NCI-H510A treated with DMSO at 0.1 percent for 48 hours (cell line): ENCODE measurements around the gene MEGF10.

Experiments
- DNase-seq: peaks from one replicate; lab custom pipeline; 2025; lab: John Stamatoyannopoulos, UW

Gene MEGF10

GRCh38 chr5:127369796-127370195, 79.2 kb downstream of the MEGF10 start:
- peak; percentile 13 for DNase-seq

GRCh38 chr5:127370631-127371030, 80.0 kb downstream of the MEGF10 start:
- no peak for DNase-seq

DNA sequence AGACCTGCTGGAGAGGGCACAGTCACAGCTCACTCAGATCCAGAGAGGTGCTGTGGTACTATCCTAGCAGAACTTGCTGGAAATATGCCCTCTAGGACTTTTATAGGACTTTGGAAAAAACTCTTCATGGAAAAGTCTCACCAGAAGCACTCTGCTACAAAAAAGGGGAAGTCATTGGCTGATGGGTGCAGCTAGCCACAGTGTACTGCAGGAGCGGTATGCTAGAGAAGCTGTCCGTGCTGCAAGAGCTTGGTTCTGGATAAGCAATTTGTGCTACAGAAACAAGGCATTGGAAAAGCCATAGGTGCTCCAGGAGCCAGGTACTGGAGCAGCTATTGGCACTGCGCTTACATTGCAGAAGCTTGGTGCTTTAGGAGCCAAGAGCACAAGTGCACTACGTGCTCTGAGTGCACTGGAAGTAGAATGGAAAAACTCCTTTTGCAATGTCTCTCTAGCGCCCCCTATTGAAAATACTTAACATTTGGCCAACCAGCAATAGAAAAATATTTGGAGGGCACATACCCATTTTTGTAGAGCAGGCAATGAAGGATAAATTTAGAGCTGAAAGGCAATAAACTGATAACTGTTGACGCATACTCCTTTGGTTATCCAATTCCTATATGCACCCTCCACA, 83.4 kb downstream of the MEGF10 start:
- DNase-seq: no peak

DNA sequence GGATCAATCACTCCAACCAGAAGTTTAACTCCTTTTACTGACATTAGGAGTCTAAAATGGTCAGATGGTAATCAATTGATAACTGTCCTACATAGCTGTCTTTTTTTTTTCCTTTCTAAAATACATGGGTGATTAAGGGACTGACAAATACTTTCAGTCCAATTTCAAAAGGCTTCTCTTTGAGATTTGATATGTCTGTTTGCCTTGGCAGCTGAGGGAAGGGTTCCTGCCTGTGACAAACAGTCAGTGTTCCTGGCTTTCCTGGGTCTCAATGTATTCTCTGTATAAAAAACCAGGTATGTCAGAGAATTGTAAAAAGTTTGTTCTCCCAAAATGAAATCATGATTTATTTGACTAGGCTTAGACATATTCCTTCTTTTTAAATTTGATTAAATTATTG, 84.5 kb downstream of the MEGF10 start:
- no peak for DNase-seq

DNA sequence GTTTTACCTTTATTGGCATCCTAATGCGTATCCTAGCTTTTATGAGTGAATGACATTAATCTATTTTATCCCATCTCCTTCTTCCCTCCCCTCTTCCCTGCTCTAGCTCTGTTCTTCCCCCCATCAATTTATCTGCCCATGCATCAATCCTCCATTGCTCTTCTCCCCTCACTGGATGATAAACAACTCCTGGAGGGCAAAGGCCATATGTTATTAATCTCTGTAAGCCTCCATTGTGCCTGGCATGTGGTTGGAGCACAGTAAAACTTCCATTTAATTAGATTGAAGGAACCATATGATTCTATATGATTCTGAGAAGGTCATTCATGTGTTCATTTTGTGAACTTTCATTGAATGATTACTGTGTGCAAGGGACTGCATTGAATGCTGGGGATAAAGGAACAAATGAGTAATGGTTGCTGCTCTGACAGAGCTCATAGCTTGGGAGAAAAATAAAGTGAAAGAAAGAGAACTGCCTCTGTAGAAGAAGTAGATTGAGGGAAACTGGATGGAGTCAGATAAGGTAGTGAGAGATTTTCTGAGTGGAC, 85.0 kb downstream of the MEGF10 start:
- no peak for DNase-seq

- no peak for DNase-seq
These were observed 87.1 kb downstream of the MEGF10 start for GRCh38 chr5:127377651-127378050.

GRCh38 chr5:127385936-127386335, 95.3 kb downstream of the MEGF10 start:
- no peak for DNase-seq

DNA sequence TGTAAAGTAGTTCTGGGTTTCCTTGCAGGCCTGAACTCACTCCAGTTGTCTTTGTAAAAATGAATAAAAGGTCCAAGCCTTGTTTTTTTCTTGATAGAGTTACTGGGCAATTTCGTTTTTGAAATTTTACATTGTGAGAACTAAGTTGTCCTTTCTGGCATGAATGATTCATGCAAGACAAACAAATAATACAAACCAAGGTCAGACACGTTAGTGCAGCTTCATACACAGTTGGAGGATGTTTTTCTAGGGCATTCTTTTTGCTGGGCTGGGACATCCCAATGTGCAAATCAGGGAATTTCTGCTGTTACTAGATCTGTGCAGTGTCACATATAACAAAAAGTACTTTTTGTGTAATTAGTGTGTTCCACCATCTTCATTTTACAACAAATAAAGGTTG, 96.0 kb downstream of the MEGF10 start:
- DNase-seq: no peak

DNA sequence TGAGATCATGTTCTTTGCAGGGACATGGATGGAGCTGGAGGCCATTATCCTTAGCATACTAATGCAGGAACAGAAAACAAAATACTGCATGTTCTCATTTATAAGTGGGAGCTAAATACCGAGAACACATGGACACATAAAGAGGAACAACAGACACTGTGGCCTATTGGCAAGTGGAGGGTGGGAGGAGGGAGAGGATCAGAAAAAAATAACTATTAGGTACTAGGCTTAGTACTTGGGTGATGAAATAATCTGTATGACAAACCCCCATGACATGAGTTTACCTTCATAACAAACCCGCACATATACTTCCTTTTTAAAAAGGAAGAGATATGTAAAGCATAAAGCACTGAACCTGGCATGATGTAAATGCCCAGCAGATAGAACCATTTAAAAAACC, 99.0 kb downstream of the MEGF10 start:
- DNase-seq: no peak

GRCh38 chr5:127392762-127393161, 102.2 kb downstream of the MEGF10 start:
- no peak for DNase-seq

DNA sequence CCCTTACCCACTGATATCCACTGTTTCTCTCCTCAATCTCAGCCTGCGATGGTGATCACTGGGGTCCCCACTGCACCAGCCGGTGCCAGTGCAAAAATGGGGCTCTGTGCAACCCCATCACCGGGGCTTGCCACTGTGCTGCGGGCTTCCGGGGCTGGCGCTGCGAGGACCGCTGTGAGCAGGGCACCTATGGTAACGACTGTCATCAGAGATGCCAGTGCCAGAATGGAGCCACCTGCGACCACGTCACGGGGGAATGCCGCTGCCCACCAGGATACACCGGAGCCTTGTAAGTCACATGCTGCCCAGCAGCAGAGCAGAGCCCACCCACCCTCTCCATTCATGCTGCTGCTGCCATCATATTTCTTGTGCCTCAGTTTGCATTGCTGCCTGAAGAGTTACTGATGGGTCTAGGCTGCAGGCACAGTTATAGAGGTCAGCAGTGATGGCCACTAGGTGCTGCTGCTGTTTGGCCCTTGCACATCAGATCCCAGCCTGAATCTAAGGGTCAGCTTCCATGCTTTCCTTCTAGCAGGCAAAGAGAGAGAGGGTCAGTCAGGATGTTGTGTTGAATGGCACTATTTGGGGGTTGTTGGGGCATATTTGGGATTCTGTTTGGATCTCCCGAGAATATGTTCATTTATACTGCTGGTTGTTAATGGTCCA, 106.0 kb downstream of the MEGF10 start:
- DNase-seq: no peak

DNA sequence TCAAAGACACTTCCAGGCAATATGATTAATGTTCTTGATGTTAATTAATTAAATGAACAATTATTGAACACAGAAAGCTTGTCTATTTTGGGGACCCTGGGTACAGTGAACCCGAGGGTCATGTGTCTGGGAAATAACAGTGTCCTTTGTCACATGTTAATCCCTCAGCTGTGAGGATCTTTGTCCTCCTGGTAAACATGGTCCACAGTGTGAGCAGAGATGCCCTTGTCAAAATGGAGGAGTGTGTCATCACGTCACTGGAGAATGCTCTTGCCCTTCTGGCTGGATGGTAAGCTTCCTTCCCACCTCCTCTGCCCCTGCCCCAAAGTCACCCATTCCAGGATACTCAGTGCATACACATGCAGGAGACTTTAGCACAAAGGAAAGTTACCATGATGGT, 107.9 kb downstream of the MEGF10 start:
- no peak for DNase-seq

DNA sequence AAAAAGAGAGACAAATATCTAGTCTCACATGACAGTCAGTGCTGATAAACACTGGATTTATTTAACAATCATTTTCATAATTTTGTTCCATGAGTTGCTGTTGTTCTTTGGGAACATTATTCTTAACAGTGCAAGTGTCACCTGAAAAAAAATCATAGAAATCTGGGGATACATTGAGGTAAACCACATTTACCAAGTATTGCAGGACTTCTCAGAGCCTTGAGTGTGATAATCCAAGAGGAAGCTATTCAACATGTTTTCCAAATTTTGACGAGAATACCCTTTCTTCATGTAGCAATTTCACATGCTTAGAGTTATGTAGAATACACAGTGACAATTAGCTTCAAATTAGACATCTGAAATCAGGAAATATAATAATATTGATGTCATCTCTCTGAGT, 108.5 kb downstream of the MEGF10 start:
- no peak for DNase-seq

- DNase-seq: no peak
These were observed 109.9 kb downstream of the MEGF10 start for GRCh38 chr5:127400539-127400938.

- DNase-seq: no peak
These were observed 110.5 kb downstream of the MEGF10 start for GRCh38 chr5:127400946-127401670.

- DNase-seq: no peak
These were observed 111.8 kb downstream of the MEGF10 start for GRCh38 chr5:127402361-127402760.

DNA sequence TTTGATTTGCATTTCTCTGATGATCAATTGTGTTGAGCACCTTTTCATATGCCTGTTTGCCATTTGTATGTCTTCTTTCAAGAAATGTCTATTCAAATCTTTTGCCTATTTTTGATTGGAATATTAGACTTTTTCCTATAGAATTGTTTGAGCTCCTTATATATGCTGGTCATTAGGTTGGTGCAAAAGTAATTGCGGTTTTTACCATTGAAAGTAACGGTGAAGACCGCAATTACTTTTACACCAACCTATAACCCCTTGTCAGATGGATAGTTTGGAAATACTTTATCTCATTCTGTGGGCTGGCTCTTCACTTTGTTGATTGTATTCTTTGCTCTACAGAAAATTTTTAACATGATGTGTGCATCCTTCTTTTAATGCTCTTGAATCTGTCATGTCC, 113.6 kb downstream of the MEGF10 start:
- DNase-seq: no peak

- DNase-seq: no peak
These were observed 115.9 kb downstream of the MEGF10 start for GRCh38 chr5:127406326-127407121.

DNA sequence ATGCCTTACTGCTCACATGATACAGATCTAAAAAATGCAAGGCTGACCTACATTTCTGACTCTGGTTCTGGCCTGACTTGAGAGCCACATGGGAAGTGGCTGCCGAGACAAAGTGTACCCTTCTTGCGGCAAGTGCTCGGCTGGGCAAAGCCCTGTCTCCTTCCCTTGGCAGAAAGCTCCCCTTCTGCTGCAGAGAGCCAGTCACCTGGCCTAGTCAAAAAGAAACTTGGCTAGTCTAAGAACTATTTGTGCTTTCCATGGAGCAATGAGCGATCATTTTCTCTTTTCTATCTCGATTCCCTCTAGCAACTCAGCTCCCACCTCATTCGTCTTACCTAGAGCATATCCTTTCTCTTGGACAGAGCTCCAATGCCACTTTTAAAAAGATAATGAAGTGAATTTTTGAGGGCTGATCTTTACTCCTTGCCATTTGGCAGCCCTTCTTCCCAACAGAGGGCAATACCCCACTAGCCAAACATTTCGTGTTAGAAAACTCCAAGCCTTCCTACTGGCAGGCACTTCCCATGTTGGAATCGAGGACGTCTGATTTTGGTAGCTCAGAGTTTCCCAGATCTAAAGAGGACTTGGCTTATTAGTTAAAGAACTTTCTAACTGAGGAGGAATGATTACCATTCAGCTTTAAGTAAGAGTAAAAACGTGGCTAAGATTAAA, 118.8 kb downstream of the MEGF10 start:
- DNase-seq: no peak

- no peak for DNase-seq
These were observed 119.5 kb downstream of the MEGF10 start for GRCh38 chr5:127409921-127410675.

GRCh38 chr5:127410959-127411358, 120.4 kb downstream of the MEGF10 start:
- no peak for DNase-seq
